GM18519 (cell line): Measurements from ENCODE around the gene CCDC70.
"Not testable (repeated sequence)": the region's sequence is repeated elsewhere in the genome, so short reads cannot be mapped to it uniquely, and the experiment has no call there.

ENCODE experiments used
- ATAC-seq: cut with Tn5 transposase; IDR thresholded peaks from one replicate; pipeline ENCODE4 v1.9.1; 2021; ENCODE audit warnings: mild to moderate bottlenecking, moderate library complexity; ENCODE audit not compliant: unreplicated experiment, low FRiP score

CCDC70 gene

GRCh38 chr13:51900471-51900870, 38.7 kb downstream of the CCDC70 start:
- ATAC-seq: no peak

GRCh38 chr13:51902776-51903175, 41.0 kb downstream of the CCDC70 start:
- no peak for ATAC-seq

GRCh38 chr13:51905787-51906186, 44.0 kb downstream of the CCDC70 start:
- no peak for ATAC-seq

GRCh38 chr13:51906581-51906980, 44.8 kb downstream of the CCDC70 start:
- no peak for ATAC-seq

GRCh38 chr13:51907040-51907732, 45.4 kb downstream of the CCDC70 start:
- no peak for ATAC-seq

GRCh38 chr13:51909265-51909664, 47.5 kb downstream of the CCDC70 start:
- not testable (repeated sequence) for ATAC-seq

GRCh38 chr13:51910508-51910907, 48.7 kb downstream of the CCDC70 start:
- ATAC-seq: no peak

GRCh38 chr13:51912091-51912490, 50.3 kb downstream of the CCDC70 start:
- ATAC-seq: no peak

- ATAC-seq: no peak
These were observed 50.9 kb downstream of the CCDC70 start for GRCh38 chr13:51912511-51913225.

- no peak for ATAC-seq
These were observed 51.8 kb downstream of the CCDC70 start for GRCh38 chr13:51913421-51914136.

- ATAC-seq: no peak
These were observed 52.3 kb downstream of the CCDC70 start for GRCh38 chr13:51914137-51914493.
